Cardiac fibroblast (primary cell): ENCODE results near the gene PLA2G4C.

Experiments
- DNase-seq, 2 donors: peaks; one replicate each; pipeline versions ENCODE4 v3.0.0 to v3.0.0-alpha.2; 2010; ENCODE audit warnings: low read depth in 2 of 2
- H3K4me3 ChIP-seq, 2 donors: replicated peaks in 1 of 2; 1 replicate in 1 of 2; 2 replicates in 1 of 2; pipeline ENCODE4 v1.5.1; 2011; ENCODE audit warnings: low read depth in 2 of 2, low read length in 2 of 2, mild to moderate bottlenecking in 2 of 2, moderate library complexity in 1 of 2
- CTCF ChIP-seq: IDR thresholded peaks from one replicate; pipeline ENCODE4 v1.5.1; 2011; ENCODE audit warnings: low read depth, mild to moderate bottlenecking, low read length, inconsistent platforms

The PLA2G4C gene

DNA sequence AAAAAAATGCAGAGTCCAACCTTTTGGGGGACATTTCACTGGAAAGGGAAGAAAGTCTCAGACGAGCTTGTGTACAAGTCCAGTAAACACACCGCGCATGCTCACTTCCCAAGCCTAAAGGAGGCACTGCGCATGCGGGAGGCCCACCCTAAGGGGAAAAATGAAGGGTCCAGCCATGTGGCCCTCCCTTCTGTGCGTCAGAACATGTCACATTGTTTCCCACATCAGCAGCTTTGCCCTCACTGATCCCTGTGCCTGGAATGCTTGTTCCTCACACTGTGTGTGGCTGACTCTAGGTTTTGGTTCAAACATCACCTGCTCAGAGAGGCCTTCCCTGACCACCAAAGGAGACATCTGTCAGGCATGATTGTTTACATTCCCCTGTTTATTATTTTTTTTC, 111.8 kb downstream of the PLA2G4C start:
- H3K4me3 ChIP-seq = no peak overlapping the region
- DNase-seq = no peak
- no peak for TF ChIP-seq CTCF
